Measurements from ENCODE around the gene CYP11A1.

DNA sequence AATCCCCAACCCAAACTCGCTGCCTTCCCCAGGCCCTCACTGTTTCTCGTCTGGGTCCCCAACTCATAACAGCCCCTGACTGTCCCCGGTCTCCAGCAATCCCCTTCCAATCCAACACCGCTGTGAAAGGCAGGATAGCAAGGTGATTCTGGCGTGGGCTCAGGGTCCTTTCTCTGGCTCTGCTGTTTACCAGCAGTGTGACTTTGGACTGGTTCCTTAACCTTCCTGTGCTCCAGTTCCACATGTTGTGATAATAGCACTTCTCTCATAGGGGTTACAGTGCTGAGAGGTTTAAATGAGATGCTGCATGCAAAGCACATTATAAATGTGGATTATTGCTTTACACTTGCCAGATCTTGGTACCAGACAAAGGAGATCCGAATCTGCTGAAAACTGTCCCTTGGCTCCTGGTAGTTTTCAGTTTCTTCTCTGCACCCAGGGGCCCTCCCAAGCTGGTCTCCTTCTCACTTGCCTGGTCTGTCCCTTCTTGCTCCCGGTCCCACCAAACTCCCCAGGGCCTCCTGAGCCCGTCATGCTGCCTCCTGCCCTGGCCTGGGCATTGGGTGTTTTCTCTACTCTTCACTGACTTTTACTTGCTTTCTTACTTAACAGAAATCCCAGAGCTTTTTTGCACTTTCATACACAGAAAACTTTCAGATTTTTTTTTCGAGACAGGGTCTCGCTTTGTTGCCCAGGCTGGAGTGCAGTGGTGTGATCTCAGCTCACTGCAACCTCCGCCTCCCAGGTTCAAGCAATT is 26.8 kb upstream of the CYP11A1 start:
- TF ChIP-seq, protein P1, sequence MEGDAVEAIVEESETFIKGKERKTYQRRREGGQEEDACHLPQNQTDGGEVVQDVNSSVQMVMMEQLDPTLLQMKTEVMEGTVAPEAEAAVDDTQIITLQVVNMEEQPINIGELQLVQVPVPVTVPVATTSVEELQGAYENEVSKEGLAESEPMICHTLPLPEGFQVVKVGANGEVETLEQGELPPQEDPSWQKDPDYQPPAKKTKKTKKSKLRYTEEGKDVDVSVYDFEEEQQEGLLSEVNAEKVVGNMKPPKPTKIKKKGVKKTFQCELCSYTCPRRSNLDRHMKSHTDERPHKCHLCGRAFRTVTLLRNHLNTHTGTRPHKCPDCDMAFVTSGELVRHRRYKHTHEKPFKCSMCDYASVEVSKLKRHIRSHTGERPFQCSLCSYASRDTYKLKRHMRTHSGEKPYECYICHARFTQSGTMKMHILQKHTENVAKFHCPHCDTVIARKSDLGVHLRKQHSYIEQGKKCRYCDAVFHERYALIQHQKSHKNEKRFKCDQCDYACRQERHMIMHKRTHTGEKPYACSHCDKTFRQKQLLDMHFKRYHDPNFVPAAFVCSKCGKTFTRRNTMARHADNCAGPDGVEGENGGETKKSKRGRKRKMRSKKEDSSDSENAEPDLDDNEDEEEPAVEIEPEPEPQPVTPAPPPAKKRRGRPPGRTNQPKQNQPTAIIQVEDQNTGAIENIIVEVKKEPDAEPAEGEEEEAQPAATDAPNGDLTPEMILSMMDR (conservative IDR thresholded peaks at IDR 0.05) = no peak
- TF ChIP-seq ZFX (IDR thresholded peaks at IDR 0.05) = no peak
